HG02973 (cell line): Measurements from ENCODE around the gene MB.

ENCODE experiments used
- ATAC-seq: cut with Tn5 transposase; IDR thresholded peaks from one replicate; pipeline ENCODE4 v1.9.1; 2021; ENCODE audit warnings: moderate library complexity; ENCODE audit not compliant: unreplicated experiment

MB gene

DNA sequence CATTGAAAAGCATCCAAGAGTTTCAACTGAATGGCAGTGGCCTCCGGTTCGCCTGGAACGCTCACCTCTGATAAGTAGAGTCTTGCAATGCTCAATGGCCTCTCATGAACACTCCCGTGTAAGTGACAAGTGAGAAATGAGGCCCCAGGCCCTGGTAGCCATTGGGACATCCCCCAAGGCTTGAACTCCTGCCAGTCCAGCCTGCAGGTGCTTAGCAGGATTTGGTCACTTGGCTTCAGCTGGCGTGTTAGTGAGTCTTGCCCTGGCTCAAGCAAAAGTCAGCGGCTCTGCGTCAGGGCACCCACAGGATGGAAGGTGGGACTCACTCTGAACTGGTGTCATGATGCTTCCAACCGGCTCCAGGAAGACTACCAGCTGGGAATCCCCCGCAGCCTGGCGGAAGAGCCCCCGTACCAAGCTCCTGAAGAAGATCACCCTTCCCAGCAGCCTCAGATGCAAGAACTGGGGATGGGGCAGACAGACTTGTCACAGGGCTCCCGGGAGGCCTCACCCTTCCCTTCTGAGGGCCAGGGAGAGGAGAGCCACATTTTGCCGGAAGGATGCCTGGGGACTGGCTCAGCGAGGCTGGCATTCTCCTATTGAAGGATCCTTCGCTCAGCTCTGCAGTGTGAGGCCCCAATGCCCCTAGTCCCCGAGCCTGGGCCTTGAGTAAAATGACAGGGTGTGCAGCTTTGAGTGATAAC lies 19.3 kb downstream of the MB start:
- ATAC-seq: no peak

DNA sequence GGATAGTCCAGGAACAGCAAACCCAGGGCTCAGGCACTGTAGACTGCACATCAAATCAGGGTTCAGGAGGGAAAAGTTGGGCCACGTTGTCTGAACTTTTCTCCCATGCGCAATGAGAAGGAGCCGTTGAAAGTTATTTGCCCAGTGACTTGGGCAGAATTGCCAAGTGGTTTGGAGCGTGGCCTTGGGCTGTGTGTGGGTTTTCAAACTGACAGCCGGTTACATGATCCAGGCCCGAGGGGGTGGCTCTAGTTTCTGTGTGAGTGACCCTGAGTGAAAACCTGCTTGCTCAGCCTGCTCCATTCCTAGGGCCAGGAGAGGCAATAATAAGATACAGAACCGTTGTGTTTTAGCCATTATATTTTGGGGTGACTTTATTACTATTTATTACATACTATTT lies 20.3 kb downstream of the MB start:
- no peak for ATAC-seq

DNA sequence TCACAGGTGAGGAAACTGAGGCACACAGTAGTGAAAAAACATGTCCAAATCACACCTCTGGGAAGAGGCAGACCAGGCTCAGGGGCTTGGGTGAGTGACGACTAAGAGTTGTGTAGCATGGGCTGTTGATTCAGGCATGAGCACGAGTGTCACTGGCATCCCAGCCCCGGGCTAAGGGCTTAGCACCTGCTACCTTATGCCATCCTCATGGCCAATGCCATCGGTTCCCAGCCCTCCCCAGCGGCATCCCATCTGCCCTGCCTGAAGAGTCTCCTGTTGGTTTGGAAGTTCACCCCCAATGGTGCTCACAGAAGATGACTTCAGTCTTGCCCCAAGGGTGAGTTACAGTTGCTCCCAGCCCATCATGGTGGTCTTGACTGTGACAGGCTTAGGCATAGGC lies 22.4 kb downstream of the MB start:
- no peak for ATAC-seq

DNA sequence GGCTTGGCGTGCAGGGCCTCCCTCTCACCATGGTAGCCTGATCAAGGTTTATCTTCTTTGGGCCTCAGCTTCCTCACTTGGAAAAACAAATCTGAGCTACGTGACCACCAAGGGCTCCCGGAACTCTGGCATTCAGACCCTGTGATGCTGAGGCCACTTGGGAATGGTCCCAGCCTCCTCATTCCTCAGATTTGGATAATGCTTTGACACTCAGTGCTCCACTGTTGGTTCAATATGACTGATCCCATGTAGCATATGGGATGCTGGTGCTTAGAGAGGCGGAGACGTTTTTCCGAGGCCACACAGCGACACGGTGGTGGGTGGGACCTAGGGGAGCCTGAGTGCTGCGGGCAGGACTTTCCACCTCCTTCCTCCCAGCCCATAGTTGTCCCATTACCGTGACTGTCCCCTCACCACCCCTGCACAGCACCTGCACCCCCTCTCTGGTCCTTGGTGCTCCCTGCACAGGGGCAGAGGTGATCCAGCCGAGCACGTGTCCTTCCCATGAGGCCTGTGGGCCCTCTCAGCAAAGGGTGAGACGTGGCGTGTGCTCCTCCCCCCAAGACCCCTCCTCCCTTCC lies 23.1 kb downstream of the MB start:
- no peak for ATAC-seq

DNA sequence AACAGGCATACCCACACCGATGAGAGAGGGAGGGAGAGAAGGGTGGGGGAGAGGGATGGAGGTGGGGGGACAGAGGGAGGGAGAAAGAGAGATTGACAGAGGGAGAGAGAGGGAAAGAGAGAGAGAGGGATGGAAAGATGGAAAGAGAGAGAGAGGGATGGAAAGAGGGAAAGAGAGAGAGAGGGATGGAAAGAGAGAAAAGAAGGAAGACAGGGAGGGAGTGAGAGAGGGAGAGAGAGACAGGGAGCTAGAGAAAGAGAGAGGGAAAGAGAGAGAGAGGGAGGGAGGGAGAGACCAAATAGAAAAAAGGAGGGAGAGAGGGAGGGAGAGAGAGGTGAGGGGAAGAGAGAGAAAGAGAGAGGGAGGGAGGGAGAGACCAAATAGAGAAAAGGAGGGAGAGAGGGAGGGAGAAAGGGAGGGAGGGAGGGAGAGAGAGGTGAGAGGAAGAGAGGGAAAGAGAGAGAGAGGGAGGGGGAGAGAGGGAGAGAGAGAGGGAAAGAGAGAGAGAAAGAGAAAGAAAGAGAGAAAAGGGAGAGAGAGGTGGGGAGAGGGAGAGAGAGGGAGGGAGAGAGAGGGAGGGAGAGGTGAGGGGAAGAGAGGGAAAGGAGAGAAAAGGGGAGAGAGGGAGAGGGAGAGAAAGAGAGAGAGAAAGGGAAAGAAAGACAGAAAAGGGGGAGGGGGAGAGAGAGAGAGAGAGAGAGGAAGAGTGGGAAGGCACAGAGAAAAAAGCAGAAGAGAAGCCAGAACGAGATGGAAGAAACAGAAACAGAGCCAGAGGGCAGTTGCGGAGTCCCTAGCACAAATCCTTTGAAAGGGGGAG lies 23.8 kb downstream of the MB start:
- ATAC-seq: no peak

DNA sequence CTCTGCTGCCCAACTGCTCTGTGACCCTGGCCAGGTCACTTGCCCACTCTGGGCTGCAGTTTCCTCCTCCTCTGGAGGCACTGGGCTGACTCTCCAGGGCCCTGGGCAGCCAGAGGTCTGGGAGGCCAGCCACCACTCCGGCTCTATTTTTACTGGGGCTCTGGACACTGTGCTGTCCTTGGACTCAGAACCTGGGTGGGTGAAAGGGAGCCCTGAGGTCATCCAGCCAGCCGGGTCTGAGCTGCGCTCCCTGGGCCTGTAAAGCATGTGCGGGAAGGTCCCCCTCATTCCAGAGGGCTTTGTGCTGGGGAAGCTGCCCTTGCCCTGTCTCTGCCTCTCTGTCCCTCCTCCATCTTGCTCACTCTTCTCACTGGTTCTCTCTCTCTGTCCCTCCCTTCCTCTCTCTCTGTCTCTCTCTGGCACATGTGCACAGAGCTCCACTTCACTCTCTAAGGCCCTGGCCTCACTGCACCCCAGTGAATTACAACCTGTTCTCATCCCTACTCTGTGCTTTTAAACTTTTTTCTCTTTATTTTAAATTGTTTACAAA lies 24.6 kb downstream of the MB start:
- ATAC-seq: no peak

DNA sequence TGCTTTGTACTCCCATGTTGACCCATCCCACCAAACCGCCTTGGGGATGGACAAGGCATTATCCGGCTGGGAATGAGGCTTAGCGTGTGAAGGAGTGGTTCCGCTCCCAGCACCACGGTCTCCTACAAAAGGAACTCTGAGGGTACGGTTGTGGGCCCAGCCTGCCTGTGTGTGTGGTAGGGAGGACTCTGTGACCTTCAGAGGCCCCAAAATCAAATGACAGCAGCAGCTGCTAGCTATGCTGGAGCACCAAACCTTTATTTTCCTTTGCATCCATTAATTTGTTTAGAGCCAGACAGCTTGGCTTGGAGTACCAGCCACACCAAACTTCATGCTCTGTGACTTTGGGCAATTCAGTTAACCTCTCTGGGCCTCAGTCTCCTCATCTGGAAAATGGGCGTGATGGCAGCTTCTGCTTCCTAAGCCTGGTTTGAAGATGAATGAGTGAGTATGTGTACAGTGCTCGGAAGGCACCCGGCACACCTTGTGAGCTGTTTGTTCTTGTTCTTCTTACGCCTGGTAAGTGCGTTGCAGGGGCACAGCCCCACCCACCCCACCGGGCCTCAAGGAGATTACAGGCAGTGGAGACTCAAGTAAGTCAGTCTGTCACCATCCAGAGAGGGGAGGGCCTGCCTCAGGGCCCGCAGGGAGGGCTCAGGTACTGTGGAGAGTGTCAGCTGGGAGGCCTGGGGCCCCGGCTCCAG lies 25.3 kb downstream of the MB start:
- ATAC-seq: no peak

DNA sequence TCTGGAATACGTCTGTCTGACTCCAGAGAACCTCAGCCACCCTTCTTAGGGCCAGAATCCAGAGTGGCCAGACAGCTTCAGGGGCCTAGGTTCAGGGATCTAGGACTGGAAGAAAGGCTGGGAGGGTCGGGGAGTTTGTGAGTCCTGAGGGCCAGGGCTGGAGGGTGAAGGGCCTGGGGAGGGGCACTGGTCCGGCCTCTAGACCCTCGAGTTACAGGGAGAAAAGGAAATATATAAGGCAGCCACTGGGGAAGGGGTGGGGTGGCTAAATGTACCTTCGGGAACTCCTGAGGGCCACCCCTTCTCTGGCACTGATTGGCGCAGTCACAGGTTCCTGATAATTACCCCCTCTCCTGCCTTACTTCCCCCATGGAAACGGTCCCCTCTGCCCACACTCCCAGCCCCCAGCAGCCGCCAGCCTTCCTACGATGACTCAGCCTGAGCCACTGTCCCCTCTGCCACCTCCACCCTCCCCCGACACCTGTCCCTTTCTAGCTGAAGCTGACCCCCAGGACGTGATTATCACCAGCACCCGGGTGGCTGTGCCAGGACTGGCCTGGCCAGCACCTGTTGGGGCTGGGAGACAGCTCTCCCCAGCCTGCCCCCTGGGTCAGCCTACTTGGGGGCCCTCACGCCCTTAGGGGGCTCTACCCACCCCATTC lies 26.4 kb downstream of the MB start:
- ATAC-seq: no peak

DNA sequence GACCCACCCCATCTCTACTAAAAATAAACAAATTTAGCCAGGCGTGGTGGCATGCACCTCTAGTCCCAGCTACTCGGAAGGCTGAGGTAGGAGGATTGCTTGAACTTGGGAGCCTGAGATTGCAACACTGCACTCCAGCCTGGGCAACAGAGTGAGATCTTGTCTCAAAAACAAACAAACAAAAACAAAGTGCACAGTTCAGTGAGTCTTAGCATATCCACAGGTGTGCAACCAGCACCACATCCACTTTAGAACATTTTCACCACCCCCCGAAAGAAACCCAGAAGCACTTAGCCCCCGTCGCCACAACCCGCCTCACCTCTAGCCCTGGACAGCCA lies 27.4 kb downstream of the MB start:
- no peak for ATAC-seq

DNA sequence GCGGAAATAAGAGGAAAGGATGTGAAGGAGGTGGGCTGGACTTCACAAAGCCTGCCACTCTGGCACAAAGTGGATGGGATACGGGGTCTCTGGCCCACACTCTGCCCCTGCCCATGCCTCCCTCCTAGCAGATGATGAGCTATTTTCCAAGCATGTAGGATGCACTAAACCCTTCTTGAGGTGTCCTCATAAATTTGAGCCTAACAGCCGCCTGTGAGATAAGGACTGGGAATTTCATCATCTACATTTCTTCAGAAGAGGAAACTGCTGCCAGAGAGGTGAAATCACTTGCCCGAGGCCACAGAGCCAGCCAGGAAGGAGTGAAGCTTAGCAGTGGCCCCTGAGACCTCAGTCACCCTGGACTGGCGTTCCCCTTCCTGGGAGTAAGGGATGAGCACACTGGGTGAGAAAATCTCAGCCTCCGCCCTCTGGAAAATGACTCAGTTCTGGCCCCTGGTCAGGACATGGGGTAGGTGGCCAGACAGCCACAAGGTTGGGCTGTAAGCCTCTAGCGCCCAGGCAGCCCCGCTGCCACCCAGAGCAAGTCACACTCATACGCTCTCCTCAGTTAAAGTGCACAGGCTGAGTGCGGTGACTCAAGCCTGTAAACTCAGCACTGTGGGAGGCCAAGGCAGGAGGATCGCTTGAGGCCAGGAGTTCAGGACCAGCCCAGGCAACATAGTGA lies 27.9 kb downstream of the MB start:
- no peak for ATAC-seq

DNA sequence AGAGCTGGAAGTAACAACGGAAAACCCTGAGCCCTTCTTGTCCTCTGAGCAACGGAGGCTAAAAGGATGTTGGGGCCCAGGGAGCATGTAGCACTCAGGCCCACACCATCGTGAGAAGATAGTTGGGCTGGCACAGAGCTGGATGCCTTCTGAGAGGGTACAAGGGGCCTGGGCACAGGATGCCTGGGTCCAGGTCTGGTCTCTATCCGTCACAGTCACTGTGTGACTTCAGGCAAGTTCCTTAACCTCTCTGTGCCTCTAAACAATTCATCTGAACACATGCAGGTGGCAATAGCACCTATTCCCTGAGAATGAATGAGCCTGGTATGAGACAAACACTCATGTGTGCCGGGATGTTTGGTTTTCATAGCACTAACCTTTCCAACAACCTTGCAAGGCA lies 29.2 kb downstream of the MB start:
- no peak for ATAC-seq

DNA sequence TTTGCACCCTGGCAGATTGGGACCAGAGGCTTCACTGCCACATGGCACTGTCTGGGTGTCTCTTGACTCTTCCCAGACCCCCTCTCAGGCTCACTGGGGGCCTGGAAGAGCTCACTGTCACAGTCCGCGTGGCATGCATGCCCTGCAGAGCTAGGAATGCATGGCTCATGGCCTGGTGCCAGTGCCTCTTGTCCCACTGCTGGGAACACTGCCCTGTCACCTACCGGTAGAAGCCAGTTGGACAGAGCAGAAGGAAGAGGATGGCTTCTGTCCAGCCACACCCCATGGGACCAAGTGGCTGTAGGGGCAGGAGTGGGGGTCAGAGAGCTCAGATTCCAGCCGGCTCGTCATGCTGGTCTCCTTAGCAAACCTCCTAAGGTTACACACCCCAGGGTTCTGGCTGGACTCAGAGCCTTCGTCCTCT lies 29.7 kb downstream of the MB start:
- no peak for ATAC-seq

DNA sequence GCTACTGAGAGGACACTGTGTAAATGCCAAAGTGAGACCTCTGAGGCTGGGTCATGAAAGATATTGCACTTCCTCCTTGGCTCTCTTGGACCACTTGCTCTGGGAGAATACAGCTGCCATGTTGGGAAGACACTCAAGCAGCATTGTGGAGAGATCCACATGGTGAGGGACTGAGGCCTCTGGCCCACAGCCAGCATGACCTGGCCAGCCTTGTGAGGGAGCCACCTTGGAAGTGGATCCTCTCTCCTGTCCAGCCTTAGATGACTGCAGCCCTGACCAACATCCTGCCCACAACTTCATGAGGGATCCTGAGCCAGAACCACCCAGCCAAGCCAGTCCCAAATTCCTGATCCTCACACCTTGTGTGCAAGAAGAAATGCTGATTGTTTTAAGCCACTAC lies 30.4 kb downstream of the MB start:
- no peak for ATAC-seq

DNA sequence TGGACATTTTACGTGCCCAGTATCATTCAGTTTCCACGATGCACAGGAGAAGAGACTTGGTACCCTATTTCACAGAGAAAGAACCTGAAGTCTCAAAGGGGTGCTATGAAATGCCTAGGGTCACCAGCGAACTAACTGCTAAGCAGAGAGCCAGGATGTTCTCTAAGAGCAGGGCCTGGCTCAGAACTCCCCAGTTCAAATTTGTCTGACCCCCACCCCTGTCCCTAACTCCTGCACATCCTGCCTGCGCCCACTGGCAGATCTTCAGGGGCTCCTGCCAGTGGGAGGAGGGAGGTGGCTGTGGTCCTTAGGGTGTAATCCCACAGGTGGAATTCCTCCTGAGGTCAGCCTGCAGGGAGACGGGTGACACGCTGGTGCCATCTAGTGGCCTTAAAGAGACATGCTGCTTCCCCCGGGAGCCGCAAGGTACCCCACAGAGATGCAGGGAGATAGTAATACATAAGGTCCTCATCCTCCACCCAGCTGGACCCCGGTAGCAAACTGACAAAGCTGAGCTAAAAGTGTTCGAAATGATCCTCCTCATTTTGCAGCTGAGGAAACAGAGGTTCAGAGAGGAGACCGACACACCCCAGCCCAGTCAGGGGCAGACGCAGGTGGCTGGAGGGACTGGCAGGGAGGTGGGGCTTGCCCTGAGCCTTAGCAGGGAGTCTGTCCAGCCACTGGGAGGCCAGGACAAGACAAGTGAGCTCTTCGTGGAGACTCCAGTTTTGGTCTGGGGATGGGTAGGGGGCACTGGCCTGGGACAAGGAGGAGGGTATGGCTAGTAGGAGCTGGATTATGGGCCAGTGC lies 34.1 kb downstream of the MB start:
- ATAC-seq: no peak

DNA sequence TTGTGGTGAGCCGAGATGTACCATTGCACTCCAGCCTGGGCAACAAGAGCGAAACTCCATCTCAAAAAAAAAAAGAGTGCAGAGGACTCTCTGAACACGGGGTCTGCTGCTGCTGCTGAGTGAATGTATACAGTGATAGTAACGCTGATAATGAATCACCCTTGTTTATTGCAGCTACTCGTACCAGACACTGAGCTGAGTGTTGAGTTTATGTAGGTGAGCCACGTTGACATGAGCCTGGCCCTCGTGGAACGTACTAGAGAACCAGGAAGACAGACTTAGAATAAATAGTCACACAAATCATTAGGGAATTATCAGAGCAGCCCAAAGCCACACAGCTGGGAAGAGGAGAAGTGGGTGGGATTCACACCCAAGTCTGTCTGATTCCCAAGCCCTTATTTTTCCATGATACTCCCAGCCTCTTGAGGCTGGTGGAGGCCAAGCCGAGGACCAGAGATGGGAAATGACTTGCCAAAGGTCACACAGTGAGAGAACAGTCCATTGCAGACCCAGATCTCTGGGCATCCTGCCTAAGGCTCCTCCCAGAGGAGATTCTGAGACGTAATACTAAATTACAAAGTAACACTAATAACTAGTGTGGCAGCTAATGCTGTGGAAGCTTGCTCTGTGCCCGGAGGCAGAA lies 34.8 kb downstream of the MB start:
- ATAC-seq: no peak

DNA sequence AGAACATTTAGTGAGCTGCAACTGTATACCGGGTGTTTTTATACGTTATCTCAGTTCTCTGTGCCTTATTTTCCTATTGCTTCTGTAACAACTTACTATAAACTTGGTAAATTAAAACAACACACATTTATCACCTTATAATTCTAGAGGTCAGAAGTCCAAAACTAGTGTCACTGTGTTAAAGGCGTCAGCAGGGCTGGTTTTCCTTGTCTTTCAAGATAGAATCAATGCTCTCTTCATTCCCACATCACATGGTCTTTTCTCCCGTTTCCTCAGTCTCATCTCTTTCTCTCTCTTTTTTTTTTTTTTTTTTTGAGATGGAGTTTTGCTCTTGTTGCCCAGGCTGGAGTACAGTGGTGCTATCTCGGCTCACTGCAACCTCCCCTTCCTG lies 36.1 kb downstream of the MB start:
- no peak for ATAC-seq

DNA sequence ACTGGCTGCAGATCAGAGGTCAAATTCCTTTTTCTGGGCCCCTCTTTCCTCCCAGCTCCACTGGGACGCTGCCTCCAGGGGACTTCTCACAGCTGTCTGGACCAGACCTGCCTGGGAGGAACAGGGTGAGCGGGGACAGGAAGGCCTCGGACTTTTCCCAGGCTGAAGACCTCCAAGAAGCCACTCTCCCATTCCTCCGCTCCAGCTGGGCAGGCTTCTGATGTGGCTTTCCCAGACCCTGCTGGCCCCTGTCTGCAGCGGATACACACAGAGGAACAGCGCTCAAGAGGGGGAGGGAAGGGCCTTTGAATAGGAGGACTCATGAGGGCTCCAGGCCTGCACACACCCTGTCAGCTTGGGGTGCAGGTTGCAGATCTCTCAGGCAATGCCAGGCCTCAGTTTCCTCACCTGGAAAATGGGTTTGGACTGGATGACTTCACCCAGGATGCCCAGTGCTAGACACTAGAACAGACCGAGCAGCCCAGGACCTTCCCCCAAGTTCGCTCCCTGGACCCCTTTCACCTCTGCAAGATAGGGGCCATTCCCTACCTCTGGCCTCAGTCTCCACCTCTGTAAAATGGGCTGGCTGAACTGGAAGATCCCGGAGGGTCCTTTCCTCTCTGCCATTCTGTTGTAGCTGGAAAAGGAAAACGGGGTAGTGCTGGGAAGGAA lies 36.6 kb downstream of the MB start:
- no peak for ATAC-seq

DNA sequence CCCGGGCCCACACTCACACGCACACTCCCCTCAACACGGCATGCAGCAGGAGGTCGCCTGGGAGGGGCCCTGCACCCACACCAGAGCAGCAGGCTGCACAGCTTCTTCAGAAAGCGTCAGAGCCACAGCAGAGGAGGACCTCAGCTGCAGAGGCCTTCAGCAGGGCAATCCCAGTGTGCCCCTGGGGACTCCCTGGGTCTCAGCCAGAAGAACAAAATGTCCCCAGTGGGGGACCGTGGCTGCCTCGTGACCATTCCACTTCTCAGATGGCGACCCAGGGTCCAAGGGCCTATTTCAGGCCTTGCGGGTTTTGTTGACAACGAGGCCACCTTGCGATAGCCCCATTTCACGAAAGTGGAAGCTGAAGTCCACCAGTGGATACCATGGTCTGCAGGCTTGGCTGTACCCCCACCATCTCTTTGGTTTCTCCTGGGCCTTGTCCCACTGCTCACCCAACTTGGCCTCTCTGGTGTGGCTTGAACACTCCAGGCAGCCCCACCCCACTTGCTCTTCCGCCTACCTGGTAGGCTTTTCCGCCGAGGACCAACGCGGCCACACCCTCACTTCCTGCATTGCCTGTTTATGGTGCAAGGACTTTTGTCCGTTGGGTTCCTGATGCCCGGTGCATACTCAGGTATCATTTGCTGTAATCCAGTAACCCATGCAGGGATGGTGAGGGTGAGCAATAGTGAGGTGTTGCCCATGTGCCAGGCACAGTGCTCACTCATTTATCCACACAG lies 38.1 kb downstream of the MB start:
- no peak for ATAC-seq
